ENCODE results near the gene BTF3. TPM values are rescaled to one million over a fixed set of nuclear protein-coding genes. Genes with fewer than 3 reads are reported as not detected.
A peak's percentile ranks its signal among the peaks of the same experiment; 100 is the strongest.
"Not testable (repeated sequence)": the region's sequence is repeated elsewhere in the genome, so short reads cannot be mapped to it uniquely, and the experiment has no call there.

BTF3 gene
- total and polyA plus RNA-seq, 2 experiments from 2014 or later = 407 to 458 TPM

- no peak for DNase-seq (ENCODE audit: low read depth in 1 of 2, low spot score in 1 of 2)
- Histone ChIP-seq H3K36me3 (peaks cover 32% of the 10 kb centered on the region), H3K27me3 (no peaks in the 10 kb centered on the region), H3K4me3 (no peak overlapping the region), H3K4me1 (ENCODE audit: low read depth) (peaks cover 14% of the 10 kb centered on the region), H3K27ac (no peak overlapping the region), H3K9me3 (ENCODE audit: low read depth) (no peaks in the 10 kb centered on the region)
- no peak for TF ChIP-seq CTCF (IDR thresholded peaks at IDR 0.05; ENCODE audit: low read depth, low read length)
Observed at GRCh38 chr5:73501406-73501805, 3.2 kb downstream of the BTF3 start.

DNA sequence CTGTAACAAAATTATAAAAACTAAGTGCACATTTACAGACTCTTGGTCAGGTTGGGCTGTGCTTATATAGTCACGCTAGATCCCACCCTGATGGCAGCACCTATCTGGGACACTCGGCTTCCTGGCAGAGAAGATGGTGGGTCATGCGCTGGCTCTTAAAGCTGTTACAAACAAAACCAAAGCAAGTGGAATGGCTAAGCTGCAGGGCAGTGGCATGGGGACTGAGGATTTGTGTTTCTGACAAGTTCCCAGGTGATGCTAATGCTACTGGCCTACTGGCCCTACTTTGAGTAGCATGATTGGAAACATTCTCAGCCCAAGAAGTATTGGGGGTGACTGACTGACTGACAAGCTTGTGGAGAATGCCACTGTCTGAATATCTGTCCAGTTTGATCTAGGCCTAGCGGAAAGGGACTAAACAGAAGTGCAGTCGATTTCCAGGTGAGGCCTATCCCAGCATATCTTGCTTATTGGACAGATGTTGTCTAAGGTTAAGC, 8.3 kb downstream of the BTF3 start:
- no peak for DNase-seq (ENCODE audit: low read depth in 1 of 2, low spot score in 1 of 2)
- TF ChIP-seq CTCF (IDR thresholded peaks at IDR 0.05; ENCODE audit: low read depth, low read length) = no peak
- Histone ChIP-seq H3K9me3 (ENCODE audit: low read depth) (no peaks in the 10 kb centered on the region), H3K27me3 (no peaks in the 10 kb centered on the region), H3K36me3 (peaks cover 32% of the 10 kb centered on the region), H3K27ac (peak overlapping the region; percentile 10), H3K4me3 (no peak overlapping the region), H3K4me1 (ENCODE audit: low read depth) (no peaks in the 10 kb centered on the region)

DNA sequence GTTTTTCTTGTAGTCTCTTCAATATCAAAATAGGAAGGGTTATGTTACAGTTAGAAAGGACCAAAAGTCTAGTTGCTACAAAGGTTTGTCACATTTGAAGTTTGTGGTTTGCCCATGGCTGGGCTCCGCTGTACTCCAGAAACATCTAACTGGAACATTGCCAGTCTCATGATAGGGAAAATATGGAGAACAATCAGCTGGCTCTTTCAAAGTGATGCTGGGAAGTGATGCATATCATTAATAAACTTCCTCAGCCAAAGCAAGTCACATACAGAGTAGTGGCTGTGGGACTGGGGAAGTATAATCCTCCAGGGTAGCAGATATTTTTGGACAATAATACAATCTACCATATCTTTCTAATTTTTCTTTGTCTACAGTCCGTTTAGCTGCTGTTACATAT, 8.8 kb downstream of the BTF3 start:
- Histone ChIP-seq H3K4me1 (ENCODE audit: low read depth) (no peaks in the 10 kb centered on the region), H3K9me3 (ENCODE audit: low read depth) (no peaks in the 10 kb centered on the region), H3K27ac (peak overlapping the region; percentile 10), H3K4me3 (no peak overlapping the region), H3K36me3 (peaks cover 32% of the 10 kb centered on the region), H3K27me3 (no peaks in the 10 kb centered on the region)
- DNase-seq (ENCODE audit: low read depth in 1 of 2, low spot score in 1 of 2) = peak in 1 of 2 donors; percentile 61
- no peak for TF ChIP-seq CTCF (IDR thresholded peaks at IDR 0.05; ENCODE audit: low read depth, low read length)

DNA sequence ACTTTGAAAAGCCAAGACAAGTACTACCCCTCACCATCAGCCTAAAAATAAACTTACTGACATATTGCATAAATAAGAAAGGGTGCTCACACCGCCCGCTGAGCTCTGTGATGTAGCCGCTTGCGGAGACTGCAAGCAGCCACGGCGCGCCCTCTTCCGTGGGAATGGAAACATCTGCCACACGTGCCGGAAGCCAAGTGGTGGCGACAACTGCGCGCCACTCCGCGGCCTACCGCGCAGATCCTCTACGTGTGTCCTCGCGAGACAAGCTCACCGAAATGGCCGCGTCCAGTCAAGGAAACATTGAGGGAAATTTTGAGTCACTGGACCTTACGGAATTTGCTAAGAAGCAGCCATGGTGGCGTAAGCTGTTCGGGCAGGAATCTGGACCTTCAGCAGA, 10.3 kb downstream of the BTF3 start:
- not testable (repeated sequence) for H3K27me3 ChIP-seq; DNase-seq (ENCODE audit: low read depth in 1 of 2, low spot score in 1 of 2); H3K27ac ChIP-seq; H3K4me1 ChIP-seq (ENCODE audit: low read depth); H3K9me3 ChIP-seq (ENCODE audit: low read depth); H3K4me3 ChIP-seq
- peaks cover 21% of the 10 kb centered on the region for H3K36me3 ChIP-seq

DNA sequence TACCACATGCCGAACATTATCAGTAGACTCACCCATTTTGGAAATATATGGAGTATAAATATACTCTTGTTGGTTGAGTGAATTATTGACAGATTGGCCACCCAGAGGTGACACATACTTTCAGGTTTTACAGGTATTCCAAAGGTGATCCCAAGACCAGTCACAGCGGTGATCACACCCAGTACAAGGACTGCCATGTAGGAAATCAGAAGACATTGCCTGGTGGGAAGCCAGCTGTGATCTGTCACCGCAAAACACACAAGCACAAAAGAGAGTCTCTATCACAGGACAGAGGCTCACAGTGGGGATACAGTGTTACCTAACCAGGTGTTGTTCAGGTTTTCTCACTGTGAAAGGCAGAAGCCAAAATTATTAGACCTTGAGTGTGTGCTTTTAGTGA, 15.8 kb downstream of the BTF3 start:
- H3K27me3 ChIP-seq = no peaks in the 10 kb centered on the region
- H3K4me1 ChIP-seq (ENCODE audit: low read depth) = no peaks in the 10 kb centered on the region
- H3K36me3 ChIP-seq = no peaks in the 10 kb centered on the region
- H3K27ac ChIP-seq = no peak overlapping the region
- DNase-seq (ENCODE audit: low read depth in 1 of 2, low spot score in 1 of 2) = no peak
- TF ChIP-seq CTCF (IDR thresholded peaks at IDR 0.05; ENCODE audit: low read depth, low read length) = no peak
- no peak overlapping the region for H3K4me3 ChIP-seq
- H3K9me3 ChIP-seq (ENCODE audit: low read depth) = no peaks in the 10 kb centered on the region

- no peak for DNase-seq (ENCODE audit: low read depth in 1 of 2, low spot score in 1 of 2)
- no peaks in the 10 kb centered on the region for H3K4me1 ChIP-seq (ENCODE audit: low read depth)
- no peak overlapping the region for H3K27ac ChIP-seq
- no peaks in the 10 kb centered on the region for H3K36me3 ChIP-seq
- no peaks in the 10 kb centered on the region for H3K9me3 ChIP-seq (ENCODE audit: low read depth)
- no peaks in the 10 kb centered on the region for H3K27me3 ChIP-seq
- no peak overlapping the region for H3K4me3 ChIP-seq
- TF ChIP-seq CTCF (IDR thresholded peaks at IDR 0.05; ENCODE audit: low read depth, low read length) = no peak
Observed at GRCh38 chr5:73514418-73514817, 16.2 kb downstream of the BTF3 start.
